ENCODE results near the gene BABAM2.

DNA sequence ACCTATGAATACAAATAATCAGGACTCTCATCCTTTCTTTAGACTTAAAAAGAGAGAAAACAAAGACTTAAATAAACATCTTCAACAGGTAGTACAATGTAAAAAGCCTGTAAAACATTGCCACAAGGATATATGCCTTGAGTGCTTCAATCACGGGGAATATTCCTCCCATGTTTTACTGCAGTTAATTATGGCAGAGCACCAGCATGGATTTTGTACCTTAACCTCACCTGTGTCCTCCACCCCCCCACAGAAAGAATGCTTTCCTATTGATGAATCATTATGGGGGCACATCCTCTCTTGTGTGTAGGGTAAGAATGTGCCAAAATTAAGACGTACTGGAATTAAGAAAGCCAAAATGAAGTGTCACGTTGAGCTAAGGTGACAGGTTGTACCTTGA is 312.2 kb downstream of the BABAM2 start:
- TF ChIP-seq, protein P1, sequence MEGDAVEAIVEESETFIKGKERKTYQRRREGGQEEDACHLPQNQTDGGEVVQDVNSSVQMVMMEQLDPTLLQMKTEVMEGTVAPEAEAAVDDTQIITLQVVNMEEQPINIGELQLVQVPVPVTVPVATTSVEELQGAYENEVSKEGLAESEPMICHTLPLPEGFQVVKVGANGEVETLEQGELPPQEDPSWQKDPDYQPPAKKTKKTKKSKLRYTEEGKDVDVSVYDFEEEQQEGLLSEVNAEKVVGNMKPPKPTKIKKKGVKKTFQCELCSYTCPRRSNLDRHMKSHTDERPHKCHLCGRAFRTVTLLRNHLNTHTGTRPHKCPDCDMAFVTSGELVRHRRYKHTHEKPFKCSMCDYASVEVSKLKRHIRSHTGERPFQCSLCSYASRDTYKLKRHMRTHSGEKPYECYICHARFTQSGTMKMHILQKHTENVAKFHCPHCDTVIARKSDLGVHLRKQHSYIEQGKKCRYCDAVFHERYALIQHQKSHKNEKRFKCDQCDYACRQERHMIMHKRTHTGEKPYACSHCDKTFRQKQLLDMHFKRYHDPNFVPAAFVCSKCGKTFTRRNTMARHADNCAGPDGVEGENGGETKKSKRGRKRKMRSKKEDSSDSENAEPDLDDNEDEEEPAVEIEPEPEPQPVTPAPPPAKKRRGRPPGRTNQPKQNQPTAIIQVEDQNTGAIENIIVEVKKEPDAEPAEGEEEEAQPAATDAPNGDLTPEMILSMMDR (tag by site-specific recombination; IDR thresholded peaks at IDR 0.05), result no peak
- TF ChIP-seq ZNF623 (tag by site-specific recombination; IDR thresholded peaks at IDR 0.05) (no peak), OSR2 (tag by site-specific recombination; IDR thresholded peaks at IDR 0.05) (no peak), ZNF610 (tag by site-specific recombination; IDR thresholded peaks at IDR 0.05; ENCODE audit: borderline replicate concordance) (no peak), GFI1B (tag by site-specific recombination; IDR thresholded peaks at IDR 0.05) (no peak), ZNF121 (tag by site-specific recombination; IDR thresholded peaks at IDR 0.05) (no peak), ZNF324 (tag by site-specific recombination; IDR thresholded peaks at IDR 0.05) (no peak), ZNF16 (tag by site-specific recombination; IDR thresholded peaks at IDR 0.05; ENCODE audit: low read depth) (no peak), ZNF366 (tag by site-specific recombination; conservative IDR thresholded peaks at IDR 0.05) (no peak)
- TF ChIP-seq, protein P2, sequence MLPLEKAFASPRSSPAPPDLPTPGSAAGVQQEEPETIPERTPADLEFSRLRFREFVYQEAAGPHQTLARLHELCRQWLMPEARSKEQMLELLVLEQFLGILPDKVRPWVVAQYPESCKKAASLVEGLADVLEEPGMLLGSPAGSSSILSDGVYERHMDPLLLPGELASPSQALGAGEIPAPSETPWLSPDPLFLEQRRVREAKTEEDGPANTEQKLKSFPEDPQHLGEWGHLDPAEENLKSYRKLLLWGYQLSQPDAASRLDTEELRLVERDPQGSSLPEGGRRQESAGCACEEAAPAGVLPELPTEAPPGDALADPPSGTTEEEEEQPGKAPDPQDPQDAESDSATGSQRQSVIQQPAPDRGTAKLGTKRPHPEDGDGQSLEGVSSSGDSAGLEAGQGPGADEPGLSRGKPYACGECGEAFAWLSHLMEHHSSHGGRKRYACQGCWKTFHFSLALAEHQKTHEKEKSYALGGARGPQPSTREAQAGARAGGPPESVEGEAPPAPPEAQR (tag by site-specific recombination; IDR thresholded peaks at IDR 0.05), result no peak
- TF ChIP-seq, protein P3, sequence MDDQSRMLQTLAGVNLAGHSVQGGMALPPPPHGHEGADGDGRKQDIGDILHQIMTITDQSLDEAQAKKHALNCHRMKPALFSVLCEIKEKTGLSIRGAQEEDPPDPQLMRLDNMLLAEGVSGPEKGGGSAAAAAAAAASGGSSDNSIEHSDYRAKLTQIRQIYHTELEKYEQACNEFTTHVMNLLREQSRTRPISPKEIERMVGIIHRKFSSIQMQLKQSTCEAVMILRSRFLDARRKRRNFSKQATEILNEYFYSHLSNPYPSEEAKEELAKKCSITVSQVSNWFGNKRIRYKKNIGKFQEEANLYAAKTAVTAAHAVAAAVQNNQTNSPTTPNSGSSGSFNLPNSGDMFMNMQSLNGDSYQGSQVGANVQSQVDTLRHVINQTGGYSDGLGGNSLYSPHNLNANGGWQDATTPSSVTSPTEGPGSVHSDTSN (CRISPR knock-in tag; IDR thresholded peaks at IDR 0.05), result no peak
- TF ChIP-seq, protein P4, sequence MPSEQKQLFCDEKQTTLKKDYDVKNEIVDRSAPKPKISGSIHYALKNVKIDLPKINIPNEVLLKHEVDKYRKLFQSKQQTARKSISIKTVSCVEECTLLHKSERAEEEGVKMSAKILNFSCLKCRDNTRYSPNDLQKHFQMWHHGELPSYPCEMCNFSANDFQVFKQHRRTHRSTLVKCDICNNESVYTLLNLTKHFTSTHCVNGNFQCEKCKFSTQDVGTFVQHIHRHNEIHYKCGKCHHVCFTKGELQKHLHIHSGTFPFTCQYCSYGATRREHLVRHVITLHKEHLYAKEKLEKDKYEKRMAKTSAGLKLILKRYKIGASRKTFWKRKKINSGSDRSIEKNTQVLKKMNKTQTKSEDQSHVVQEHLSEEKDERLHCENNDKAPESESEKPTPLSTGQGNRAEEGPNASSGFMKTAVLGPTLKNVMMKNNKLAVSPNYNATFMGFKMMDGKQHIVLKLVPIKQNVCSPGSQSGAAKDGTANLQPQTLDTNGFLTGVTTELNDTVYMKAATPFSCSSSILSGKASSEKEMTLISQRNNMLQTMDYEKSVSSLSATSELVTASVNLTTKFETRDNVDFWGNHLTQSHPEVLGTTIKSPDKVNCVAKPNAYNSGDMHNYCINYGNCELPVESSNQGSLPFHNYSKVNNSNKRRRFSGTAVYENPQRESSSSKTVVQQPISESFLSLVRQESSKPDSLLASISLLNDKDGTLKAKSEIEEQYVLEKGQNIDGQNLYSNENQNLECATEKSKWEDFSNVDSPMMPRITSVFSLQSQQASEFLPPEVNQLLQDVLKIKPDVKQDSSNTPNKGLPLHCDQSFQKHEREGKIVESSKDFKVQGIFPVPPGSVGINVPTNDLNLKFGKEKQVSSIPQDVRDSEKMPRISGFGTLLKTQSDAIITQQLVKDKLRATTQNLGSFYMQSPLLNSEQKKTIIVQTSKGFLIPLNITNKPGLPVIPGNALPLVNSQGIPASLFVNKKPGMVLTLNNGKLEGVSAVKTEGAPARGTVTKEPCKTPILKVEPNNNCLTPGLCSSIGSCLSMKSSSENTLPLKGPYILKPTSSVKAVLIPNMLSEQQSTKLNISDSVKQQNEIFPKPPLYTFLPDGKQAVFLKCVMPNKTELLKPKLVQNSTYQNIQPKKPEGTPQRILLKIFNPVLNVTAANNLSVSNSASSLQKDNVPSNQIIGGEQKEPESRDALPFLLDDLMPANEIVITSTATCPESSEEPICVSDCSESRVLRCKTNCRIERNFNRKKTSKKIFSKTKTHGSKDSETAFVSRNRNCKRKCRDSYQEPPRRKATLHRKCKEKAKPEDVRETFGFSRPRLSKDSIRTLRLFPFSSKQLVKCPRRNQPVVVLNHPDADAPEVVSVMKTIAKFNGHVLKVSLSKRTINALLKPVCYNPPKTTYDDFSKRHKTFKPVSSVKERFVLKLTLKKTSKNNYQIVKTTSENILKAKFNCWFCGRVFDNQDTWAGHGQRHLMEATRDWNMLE (tag by site-specific recombination; conservative IDR thresholded peaks at IDR 0.05; ENCODE audit: low read depth), result no peak
